ENCODE results near the gene ITGB3BP. TPM values are rescaled to one million over a fixed set of nuclear protein-coding genes. Genes with fewer than 3 reads are reported as not detected.

ITGB3BP gene
- total and polyA plus RNA-seq, 2 donors (not counting 1 experiment from before 2014, with no cell fraction given): 16.7 to 21.3 TPM

DNA sequence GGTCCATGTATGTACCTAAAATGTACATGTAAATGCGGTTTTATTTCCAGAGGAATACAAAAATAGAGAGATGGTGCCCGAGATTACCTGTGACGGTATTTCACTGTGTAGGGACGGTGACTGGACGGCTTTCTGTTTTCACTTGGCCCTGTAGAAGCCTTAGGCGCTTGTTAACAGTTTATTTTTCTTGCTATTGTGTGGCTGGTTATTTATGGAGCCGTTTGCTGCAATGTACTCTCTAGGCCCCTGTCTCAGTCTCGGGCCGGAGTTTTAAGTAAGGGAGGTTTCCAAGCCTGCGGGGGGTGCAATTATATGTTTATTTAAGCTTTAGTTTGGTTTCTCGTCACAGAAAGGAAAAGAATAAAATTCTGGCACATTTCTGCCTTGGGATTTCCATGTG, 713 bp upstream of the ITGB3BP start:
- Histone ChIP-seq H3K36me3 (ENCODE audit: control insufficient read depth, insufficient read depth, low read length) (no peaks in the 10 kb centered on the region), H3K27ac (ENCODE audit: insufficient read depth, low read length) (peak overlapping the region; percentile 99), H3K9me3 (ENCODE audit: control insufficient read depth, insufficient read depth, low read depth, low read length) (no peaks in the 10 kb centered on the region), H3K27me3 (ENCODE audit: control insufficient read depth, insufficient read depth, low read length) (no peaks in the 10 kb centered on the region), H3K4me2 (ENCODE audit: extremely low read depth, insufficient read depth, low read length) (peak overlapping the region; percentile 87), H4K20me1 (ENCODE audit: control insufficient read depth, extremely low read depth, insufficient read depth, low read length) (no peaks in the 10 kb centered on the region), H3K4me3 (replicated peaks in 1 of 4; ENCODE audit: control extremely low read depth in 1 of 4, insufficient read depth in 1 of 4, low read depth in 3 of 4, low read length in 4 of 4) (peak overlapping the region; percentile 82 to 99 (median 90)), H3K9ac (ENCODE audit: insufficient read depth, low read length) (peak overlapping the region; percentile 92), H2AFZ (ENCODE audit: low read length) (peak overlapping the region; percentile 99), H3K4me1 (ENCODE audit: control insufficient read depth, extremely low read depth, insufficient read depth, low read length) (peaks cover 2% of the 10 kb centered on the region), H3K79me2 (ENCODE audit: control insufficient read depth, insufficient read depth, low read length) (peaks cover 18% of the 10 kb centered on the region)
- no peak for DNase-seq (ENCODE audit: low read depth in 2 of 2)
- TF ChIP-seq, protein P1, sequence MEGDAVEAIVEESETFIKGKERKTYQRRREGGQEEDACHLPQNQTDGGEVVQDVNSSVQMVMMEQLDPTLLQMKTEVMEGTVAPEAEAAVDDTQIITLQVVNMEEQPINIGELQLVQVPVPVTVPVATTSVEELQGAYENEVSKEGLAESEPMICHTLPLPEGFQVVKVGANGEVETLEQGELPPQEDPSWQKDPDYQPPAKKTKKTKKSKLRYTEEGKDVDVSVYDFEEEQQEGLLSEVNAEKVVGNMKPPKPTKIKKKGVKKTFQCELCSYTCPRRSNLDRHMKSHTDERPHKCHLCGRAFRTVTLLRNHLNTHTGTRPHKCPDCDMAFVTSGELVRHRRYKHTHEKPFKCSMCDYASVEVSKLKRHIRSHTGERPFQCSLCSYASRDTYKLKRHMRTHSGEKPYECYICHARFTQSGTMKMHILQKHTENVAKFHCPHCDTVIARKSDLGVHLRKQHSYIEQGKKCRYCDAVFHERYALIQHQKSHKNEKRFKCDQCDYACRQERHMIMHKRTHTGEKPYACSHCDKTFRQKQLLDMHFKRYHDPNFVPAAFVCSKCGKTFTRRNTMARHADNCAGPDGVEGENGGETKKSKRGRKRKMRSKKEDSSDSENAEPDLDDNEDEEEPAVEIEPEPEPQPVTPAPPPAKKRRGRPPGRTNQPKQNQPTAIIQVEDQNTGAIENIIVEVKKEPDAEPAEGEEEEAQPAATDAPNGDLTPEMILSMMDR (conservative IDR thresholded peaks at IDR 0.05 in 1 of 2, IDR thresholded peaks at IDR 0.05 in 1 of 2; ENCODE audit: low read depth in 1 of 2, low read length in 2 of 2): no peak
- TF ChIP-seq EZH2 (IDR thresholded peaks at IDR 0.05; ENCODE audit: low read length, missing control alignments): no peak

DNA sequence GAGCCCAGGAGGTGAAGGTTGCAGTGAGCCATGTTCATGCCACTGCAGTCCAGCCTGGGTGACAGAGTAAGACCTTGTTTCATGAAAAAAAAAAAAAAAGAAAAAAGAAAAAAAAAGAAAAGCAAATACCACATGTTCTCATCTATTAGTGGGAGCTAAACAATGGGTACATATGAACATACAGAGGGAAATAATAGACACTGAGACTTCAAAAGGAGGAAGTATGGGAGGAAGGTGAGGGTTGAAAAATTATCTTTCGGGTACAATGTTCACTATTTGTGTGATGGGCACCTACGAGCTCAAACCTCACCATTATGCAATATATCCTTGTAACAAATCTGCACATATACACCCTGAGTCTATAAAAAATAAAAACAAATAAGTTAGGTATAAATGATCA, 6.4 kb downstream of the ITGB3BP start:
- H3K4me1 ChIP-seq (ENCODE audit: control insufficient read depth, extremely low read depth, insufficient read depth, low read length): no peaks in the 10 kb centered on the region
- no peak overlapping the region for H3K27ac ChIP-seq (ENCODE audit: insufficient read depth, low read length)
- H3K4me3 ChIP-seq (replicated peaks in 1 of 4; ENCODE audit: control extremely low read depth in 1 of 4, insufficient read depth in 1 of 4, low read depth in 3 of 4, low read length in 4 of 4): no peak overlapping the region
- peaks cover 5% of the 10 kb centered on the region for H3K79me2 ChIP-seq (ENCODE audit: control insufficient read depth, insufficient read depth, low read length)
- H4K20me1 ChIP-seq (ENCODE audit: control insufficient read depth, extremely low read depth, insufficient read depth, low read length): no peaks in the 10 kb centered on the region
- no peak overlapping the region for H3K9ac ChIP-seq (ENCODE audit: insufficient read depth, low read length)
- TF ChIP-seq, protein P1 (conservative IDR thresholded peaks at IDR 0.05 in 1 of 2, IDR thresholded peaks at IDR 0.05 in 1 of 2; ENCODE audit: low read depth in 1 of 2, low read length in 2 of 2): no peak
- no peak for TF ChIP-seq EZH2 (IDR thresholded peaks at IDR 0.05; ENCODE audit: low read length, missing control alignments)
- H3K27me3 ChIP-seq (ENCODE audit: control insufficient read depth, insufficient read depth, low read length): no peaks in the 10 kb centered on the region
- no peak overlapping the region for H3K4me2 ChIP-seq (ENCODE audit: extremely low read depth, insufficient read depth, low read length)
- H2AFZ ChIP-seq (ENCODE audit: low read length): no peak overlapping the region
- no peaks in the 10 kb centered on the region for H3K9me3 ChIP-seq (ENCODE audit: control insufficient read depth, insufficient read depth, low read depth, low read length)
- DNase-seq (ENCODE audit: low read depth in 2 of 2): no peak
- H3K36me3 ChIP-seq (ENCODE audit: control insufficient read depth, insufficient read depth, low read length): no peaks in the 10 kb centered on the region

DNA sequence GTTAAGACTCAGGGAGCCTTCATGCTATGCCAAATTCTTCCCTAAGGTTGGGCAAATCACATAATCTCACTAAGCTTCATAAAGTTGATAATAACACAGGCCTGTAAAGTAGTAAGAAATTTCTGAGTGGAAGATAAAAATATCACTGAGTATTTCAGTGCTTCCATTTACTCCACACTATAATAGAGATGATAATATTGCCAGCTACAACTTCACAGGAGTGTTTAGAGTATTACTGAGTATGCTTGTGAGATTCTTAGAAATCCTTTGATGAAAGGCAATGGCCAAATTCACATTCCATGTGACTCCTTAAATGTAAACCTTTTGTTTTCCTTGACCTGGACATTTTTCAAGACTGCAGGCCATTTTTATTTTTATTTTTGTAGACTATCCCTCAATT, 10.4 kb downstream of the ITGB3BP start:
- no peak overlapping the region for H3K9ac ChIP-seq (ENCODE audit: insufficient read depth, low read length)
- H2AFZ ChIP-seq (ENCODE audit: low read length): no peak overlapping the region
- no peak overlapping the region for H3K4me3 ChIP-seq (replicated peaks in 1 of 4; ENCODE audit: control extremely low read depth in 1 of 4, insufficient read depth in 1 of 4, low read depth in 3 of 4, low read length in 4 of 4)
- no peaks in the 10 kb centered on the region for H3K9me3 ChIP-seq (ENCODE audit: control insufficient read depth, insufficient read depth, low read depth, low read length)
- no peaks in the 10 kb centered on the region for H3K36me3 ChIP-seq (ENCODE audit: control insufficient read depth, insufficient read depth, low read length)
- DNase-seq (ENCODE audit: low read depth in 2 of 2): no peak
- H3K4me2 ChIP-seq (ENCODE audit: extremely low read depth, insufficient read depth, low read length): no peak overlapping the region
- H3K27ac ChIP-seq (ENCODE audit: insufficient read depth, low read length): no peak overlapping the region
- H3K27me3 ChIP-seq (ENCODE audit: control insufficient read depth, insufficient read depth, low read length): no peaks in the 10 kb centered on the region
- no peak for TF ChIP-seq EZH2 (IDR thresholded peaks at IDR 0.05; ENCODE audit: low read length, missing control alignments)
- TF ChIP-seq, protein P1 (conservative IDR thresholded peaks at IDR 0.05 in 1 of 2, IDR thresholded peaks at IDR 0.05 in 1 of 2; ENCODE audit: low read depth in 1 of 2, low read length in 2 of 2): no peak
- H3K4me1 ChIP-seq (ENCODE audit: control insufficient read depth, extremely low read depth, insufficient read depth, low read length): no peaks in the 10 kb centered on the region
- H3K79me2 ChIP-seq (ENCODE audit: control insufficient read depth, insufficient read depth, low read length): no peaks in the 10 kb centered on the region
- H4K20me1 ChIP-seq (ENCODE audit: control insufficient read depth, extremely low read depth, insufficient read depth, low read length): no peaks in the 10 kb centered on the region
